ENCODE results near the gene ITSN1.

ITSN1 gene

GRCh38 chr21:33684923-33685560 lies 42.7 kb downstream of the ITSN1 start:
- no peak for TF ChIP-seq CTCF (conservative IDR thresholded peaks at IDR 0.05; ENCODE audit: low read depth)
- POLR2A ChIA-PET (ENCODE audit: low non-redundant PET): interaction anchor here (0.6 kb wide), 1 partner anchor 169 kb away, joined by 3 read pairs; no protein-coding TSS in a partner anchor

GRCh38 chr21:33685613-33686197 lies 43.4 kb downstream of the ITSN1 start:
- DNase-seq (ENCODE audit: low spot score): peak; percentile 30
- POLR2A ChIA-PET (ENCODE audit: low non-redundant PET): interaction anchor here (0.6 kb wide), 1 partner anchor 169 kb away, joined by 3 read pairs; no protein-coding TSS in a partner anchor
- H3K27ac ChIP-seq: no peak overlapping the region
- CTCF ChIA-PET: interaction anchor here (0.6 kb wide), 2 partner anchors 16 to 25 kb away, joined by 3 to 6 read pairs; no protein-coding TSS in a partner anchor
- TF ChIP-seq CTCF (conservative IDR thresholded peaks at IDR 0.05; ENCODE audit: low read depth): no peak

More at GRCh38 chr21:33684923-33685560, 42.7 kb downstream of the ITSN1 start:
- H3K27ac ChIP-seq: no peak overlapping the region
- no peak for DNase-seq (ENCODE audit: low spot score)
- CTCF ChIA-PET: interaction anchor here (0.6 to 1.0 kb wide), 3 partner anchors 13 to 61 kb away, joined by 3 to 6 read pairs (median 3); no protein-coding TSS in a partner anchor

GRCh38 chr21:33686386-33686785 lies 44.1 kb downstream of the ITSN1 start:
- ChIA-PET POLR2A (ENCODE audit: low non-redundant PET) (no interaction called here), CTCF (interaction anchor here (0.6 kb wide), 2 partner anchors 24 to 73 kb away, joined by 3 to 5 read pairs; no protein-coding TSS in a partner anchor)
- DNase-seq (ENCODE audit: low spot score): no peak
- no peak for TF ChIP-seq CTCF (conservative IDR thresholded peaks at IDR 0.05; ENCODE audit: low read depth)
- no peak overlapping the region for H3K27ac ChIP-seq

- H3K27ac ChIP-seq: no peak overlapping the region
- no peak for DNase-seq (ENCODE audit: low spot score)
- ChIA-PET POLR2A (ENCODE audit: low non-redundant PET) (no interaction called here), CTCF (interaction anchor here (0.7 kb wide), 1 partner anchor 273 kb away, joined by 10 read pairs; no protein-coding TSS in a partner anchor)
- TF ChIP-seq CTCF (conservative IDR thresholded peaks at IDR 0.05; ENCODE audit: low read depth): no peak
These were observed 45.3 kb downstream of the ITSN1 start for GRCh38 chr21:33687634-33688033.

GRCh38 chr21:33688353-33688752 lies 46.1 kb downstream of the ITSN1 start:
- no peak for DNase-seq (ENCODE audit: low spot score)
- ChIA-PET CTCF (interaction anchor here (0.7 kb wide), 1 partner anchor 421 kb away, joined by 4 read pairs; no protein-coding TSS in a partner anchor), POLR2A (ENCODE audit: low non-redundant PET) (no interaction called here)
- TF ChIP-seq CTCF (conservative IDR thresholded peaks at IDR 0.05; ENCODE audit: low read depth): no peak
- H3K27ac ChIP-seq: no peak overlapping the region

GRCh38 chr21:33690874-33691273 lies 48.6 kb downstream of the ITSN1 start:
- POLR2A ChIA-PET (ENCODE audit: low non-redundant PET): no interaction called here
- no peak for DNase-seq (ENCODE audit: low spot score)
- CTCF ChIA-PET: interaction anchor here (0.6 kb wide), 1 partner anchor 108 kb away, joined by 6 read pairs; no protein-coding TSS in a partner anchor

More at GRCh38 chr21:33690874-33691273, 48.6 kb downstream of the ITSN1 start:
- no peak overlapping the region for H3K27ac ChIP-seq
- TF ChIP-seq CTCF (conservative IDR thresholded peaks at IDR 0.05; ENCODE audit: low read depth): no peak

Data from RWPE1 (cell line).